Measurements from ENCODE around the gene AKAP13.

The AKAP13 gene

GRCh38 chr15:85689729-85690128 lies 309.3 kb downstream of the AKAP13 start:
- DNase-seq = no peak

- DNase-seq = no peak
These were observed 310.3 kb downstream of the AKAP13 start for GRCh38 chr15:85690561-85691231.

GRCh38 chr15:85691350-85692240 lies 311.2 kb downstream of the AKAP13 start:
- DNase-seq = no peak

GRCh38 chr15:85692321-85692720 lies 311.9 kb downstream of the AKAP13 start:
- no peak for DNase-seq

GRCh38 chr15:85692873-85693272 lies 312.5 kb downstream of the AKAP13 start:
- DNase-seq = no peak

GRCh38 chr15:85693277-85693676 lies 312.9 kb downstream of the AKAP13 start:
- DNase-seq = no peak

GRCh38 chr15:85694091-85694490 lies 313.7 kb downstream of the AKAP13 start:
- no peak for DNase-seq

- no peak for DNase-seq
These were observed 320.4 kb downstream of the AKAP13 start for GRCh38 chr15:85700767-85701166.

- no peak for DNase-seq
These were observed 322.1 kb downstream of the AKAP13 start for GRCh38 chr15:85702321-85703101.

- no peak for DNase-seq
These were observed 323.7 kb downstream of the AKAP13 start for GRCh38 chr15:85704066-85704465.

GRCh38 chr15:85704720-85705429 lies 324.5 kb downstream of the AKAP13 start:
- no peak for DNase-seq

- DNase-seq = no peak
These were observed 326.5 kb downstream of the AKAP13 start for GRCh38 chr15:85706779-85707518.

- DNase-seq = no peak
These were observed 327.3 kb downstream of the AKAP13 start for GRCh38 chr15:85707519-85708338.

- no peak for DNase-seq
These were observed 328.1 kb downstream of the AKAP13 start for GRCh38 chr15:85708402-85708941.

- DNase-seq = no peak
These were observed 328.8 kb downstream of the AKAP13 start for GRCh38 chr15:85709250-85709649.

- no peak for DNase-seq
These were observed 330.0 kb downstream of the AKAP13 start for GRCh38 chr15:85710340-85710842.

- DNase-seq = no peak
These were observed 331.3 kb downstream of the AKAP13 start for GRCh38 chr15:85711580-85712192.

- DNase-seq = no peak
These were observed 335.9 kb downstream of the AKAP13 start for GRCh38 chr15:85716261-85716660.

- no peak for DNase-seq
These were observed 336.8 kb downstream of the AKAP13 start for GRCh38 chr15:85717212-85717611.

All from 8988T (cell line).